Measurements from ENCODE around the gene PDZRN4.

The PDZRN4 gene

DNA sequence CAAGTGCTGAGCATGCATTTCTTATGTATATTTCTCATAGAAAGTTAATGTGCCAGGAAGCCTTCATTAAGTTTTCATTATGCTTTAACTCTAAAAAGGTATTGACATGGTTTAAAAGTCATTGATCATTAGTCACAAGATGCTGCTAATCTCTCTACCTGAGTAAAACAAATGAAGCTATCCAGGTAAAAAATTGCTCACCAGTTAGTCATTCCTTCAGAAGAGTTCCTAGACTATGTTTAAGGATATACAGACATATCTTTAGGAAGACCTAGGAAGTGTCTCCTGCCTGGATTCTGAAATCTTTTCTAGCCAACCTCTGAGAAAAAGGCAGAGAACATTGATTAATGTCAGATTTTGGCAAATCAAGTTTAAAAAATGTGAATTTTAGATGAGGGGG is 274.2 kb downstream of the PDZRN4 start:
- no peak overlapping the region for H3K4me3 ChIP-seq (replicated peaks; ENCODE audit: insufficient read depth, low read length)
- TF ChIP-seq POLR2AphosphoS5 (IDR thresholded peaks at IDR 0.05; ENCODE audit: low read depth): no peak
- no peak for TF ChIP-seq SPI1 (IDR thresholded peaks at IDR 0.05; ENCODE audit: borderline replicate concordance, low read depth)
- no peak for TF ChIP-seq REST (IDR thresholded peaks at IDR 0.05; ENCODE audit: insufficient replicate concordance, low read depth)
- no peak for TF ChIP-seq CTCF (IDR thresholded peaks at IDR 0.05; ENCODE audit: insufficient read depth, low read length)
- no peak overlapping the region for H3K27ac ChIP-seq (replicated peaks)
- DNase-seq (ENCODE audit: low read depth in 1 of 2, low spot score in 1 of 2): no peak
- no peaks in the 10 kb centered on the region for H3K27me3 ChIP-seq (ENCODE audit: insufficient read depth, poor library complexity, severe bottlenecking)

GRCh38 chr12:41465526-41465925 is 277.4 kb downstream of the PDZRN4 start:
- TF ChIP-seq POLR2AphosphoS5 (IDR thresholded peaks at IDR 0.05; ENCODE audit: low read depth) (no peak), SPI1 (IDR thresholded peaks at IDR 0.05; ENCODE audit: borderline replicate concordance, low read depth) (no peak), REST (IDR thresholded peaks at IDR 0.05; ENCODE audit: insufficient replicate concordance, low read depth) (no peak), GABPA (IDR thresholded peaks at IDR 0.05; ENCODE audit: low read depth) (no peak), CTCF (IDR thresholded peaks at IDR 0.05; ENCODE audit: insufficient read depth, low read length) (no peak)
- no peak overlapping the region for H3K27ac ChIP-seq (replicated peaks)
- H3K27me3 ChIP-seq (ENCODE audit: insufficient read depth, poor library complexity, severe bottlenecking): no peaks in the 10 kb centered on the region
- no peak for DNase-seq (ENCODE audit: low read depth in 1 of 2, low spot score in 1 of 2)
- no peak overlapping the region for H3K4me3 ChIP-seq (replicated peaks; ENCODE audit: insufficient read depth, low read length)

GRCh38 chr12:41466300-41466699 is 278.2 kb downstream of the PDZRN4 start:
- DNase-seq (ENCODE audit: low read depth in 1 of 2, low spot score in 1 of 2): no peak
- Histone ChIP-seq H3K27me3 (ENCODE audit: insufficient read depth, poor library complexity, severe bottlenecking) (no peaks in the 10 kb centered on the region), H3K4me3 (replicated peaks; ENCODE audit: insufficient read depth, low read length) (no peak overlapping the region), H3K27ac (replicated peaks) (no peak overlapping the region)
- no peak for TF ChIP-seq POLR2AphosphoS5 (IDR thresholded peaks at IDR 0.05; ENCODE audit: low read depth)
- no peak for TF ChIP-seq SPI1 (IDR thresholded peaks at IDR 0.05; ENCODE audit: borderline replicate concordance, low read depth)
- TF ChIP-seq GABPA (IDR thresholded peaks at IDR 0.05; ENCODE audit: low read depth): no peak

DNA sequence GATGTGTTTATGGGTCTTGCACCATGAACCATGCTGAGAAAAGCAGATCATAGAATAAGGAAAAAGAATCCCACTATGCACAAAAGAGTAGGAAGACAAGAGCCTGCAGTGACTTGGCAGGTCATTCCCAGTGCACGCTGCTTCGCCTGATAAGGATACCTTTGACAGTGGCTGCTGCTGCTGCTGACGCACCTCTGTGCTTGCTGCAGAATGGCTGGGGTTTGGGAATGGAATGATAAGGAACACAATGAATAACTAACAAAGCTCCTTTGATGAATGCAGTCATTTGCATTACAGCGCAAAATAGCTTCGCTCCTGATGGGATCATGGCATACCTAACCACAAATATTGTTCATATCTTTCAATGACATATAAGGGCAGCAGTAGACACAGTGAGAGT is 278.7 kb downstream of the PDZRN4 start:
- no peak for TF ChIP-seq GABPA (IDR thresholded peaks at IDR 0.05; ENCODE audit: low read depth)
- TF ChIP-seq REST (IDR thresholded peaks at IDR 0.05; ENCODE audit: insufficient replicate concordance, low read depth): no peak
- no peak for TF ChIP-seq POLR2AphosphoS5 (IDR thresholded peaks at IDR 0.05; ENCODE audit: low read depth)
- TF ChIP-seq CTCF (IDR thresholded peaks at IDR 0.05; ENCODE audit: insufficient read depth, low read length): no peak
- no peak for TF ChIP-seq SPI1 (IDR thresholded peaks at IDR 0.05; ENCODE audit: borderline replicate concordance, low read depth)
- Histone ChIP-seq H3K27me3 (ENCODE audit: insufficient read depth, poor library complexity, severe bottlenecking) (no peaks in the 10 kb centered on the region), H3K4me3 (replicated peaks; ENCODE audit: insufficient read depth, low read length) (no peak overlapping the region), H3K27ac (replicated peaks) (no peak overlapping the region)
- DNase-seq (ENCODE audit: low read depth in 1 of 2, low spot score in 1 of 2): no peak
